ENCODE results near the gene ADAP2. TPM values are rescaled to one million over a fixed set of nuclear protein-coding genes. Genes with fewer than 3 reads are reported as not detected.

ADAP2 gene
- total RNA-seq, 1 experiment from 2014 or later = not detected

Other genes starting within 250 kb of the ADAP2 start
- gene CRLF3, start 97.3 kb upstream of the ADAP2 start, total RNA-seq (2014; rRNA removed; shearing (Covaris generic)) = 14.9 and 17.1 TPM in 2 replicates
- gene ATAD5, start 90.0 kb upstream of the ADAP2 start, total RNA-seq (2014; rRNA removed; shearing (Covaris generic)) = 5.1 and 7.9 TPM in 2 replicates
- gene TEFM, start 15.7 kb upstream of the ADAP2 start, total RNA-seq (2014; rRNA removed; shearing (Covaris generic)) = 17.2 and 19.2 TPM in 2 replicates
- gene RNF135, start 49.1 kb downstream of the ADAP2 start, total RNA-seq (2014; rRNA removed; shearing (Covaris generic)) = 8.4 and 10.4 TPM in 2 replicates
- 23.8 and 30.2 TPM in 2 replicates for gene NF1, start 173.0 kb downstream of the ADAP2 start, total RNA-seq (2014; rRNA removed; shearing (Covaris generic))

Measured in RPMI7951 (cell line).